ENCODE measurements around the gene LAGE3.

The LAGE3 gene

GRCh38 chrX:154478728-154479622 is at the start of gene LAGE3:
TSS of gene LAGE3 (minus strand) at chrX:154479281. CDS start at chrX:154478915, 366 bp downstream.
- DNase-seq (ENCODE audit: low spot score), result peak; percentile 93

- peak; percentile 63 for DNase-seq (ENCODE audit: low spot score)
These were observed 48.0 kb upstream of the LAGE3 start for GRCh38 chrX:154526901-154527675.

- no peak for DNase-seq (ENCODE audit: low spot score)
These were observed 46.8 kb upstream of the LAGE3 start for GRCh38 chrX:154525606-154526490.

- DNase-seq (ENCODE audit: low spot score), result no peak
These were observed 40.3 kb upstream of the LAGE3 start for GRCh38 chrX:154519389-154519788.

GRCh38 chrX:154517101-154517781 is 38.2 kb upstream of the LAGE3 start:
- no peak for DNase-seq (ENCODE audit: low spot score)

GRCh38 chrX:154516656-154517100 is 37.6 kb upstream of the LAGE3 start:
- no peak for DNase-seq (ENCODE audit: low spot score)

- DNase-seq (ENCODE audit: low spot score), result peak; percentile 87
These were observed 37.0 kb upstream of the LAGE3 start, which contains the start of gene FAM3A for GRCh38 chrX:154515966-154516655. TSS of gene FAM3A (minus strand) at chrX:154516232. CDS start at chrX:154515772, 460 bp downstream.

GRCh38 chrX:154515090-154515965 is 36.2 kb upstream of the LAGE3 start:
- DNase-seq (ENCODE audit: low spot score), result no peak

- DNase-seq (ENCODE audit: low spot score), result no peak
These were observed 34.6 kb upstream of the LAGE3 start for GRCh38 chrX:154513716-154514115.

- DNase-seq (ENCODE audit: low spot score), result no peak
These were observed 33.9 kb upstream of the LAGE3 start for GRCh38 chrX:154512879-154513553.

- no peak for DNase-seq (ENCODE audit: low spot score)
These were observed 32.7 kb upstream of the LAGE3 start for GRCh38 chrX:154511761-154512160.

GRCh38 chrX:154509455-154509854 is 30.4 kb upstream of the LAGE3 start:
- no peak for DNase-seq (ENCODE audit: low spot score)

GRCh38 chrX:154508384-154508745 is 29.3 kb upstream of the LAGE3 start:
- DNase-seq (ENCODE audit: low spot score), result no peak

- DNase-seq (ENCODE audit: low spot score), result no peak
These were observed 28.7 kb upstream of the LAGE3 start for GRCh38 chrX:154507673-154508383.

GRCh38 chrX:154506483-154507332 is 27.6 kb upstream of the LAGE3 start:
- DNase-seq (ENCODE audit: low spot score), result no peak

GRCh38 chrX:154505734-154506133 is 26.7 kb upstream of the LAGE3 start:
- peak; percentile 53 for DNase-seq (ENCODE audit: low spot score)

GRCh38 chrX:154502989-154503388 is 23.9 kb upstream of the LAGE3 start:
- no peak for DNase-seq (ENCODE audit: low spot score)
